SJSA1 (cell line): ENCODE data around the gene MCCC2. TPM values are rescaled to one million over a fixed set of nuclear protein-coding genes. Genes with fewer than 3 reads are reported as not detected.
"Not testable (repeated sequence)": the region's sequence is repeated elsewhere in the genome, so short reads cannot be mapped to it uniquely, and the experiment has no call there.

Experiments
- DNase-seq, 2 experiments: peaks; one replicate each; pipeline ENCODE4 v3.0.0-alpha.2; 2015 to 2020; ENCODE audit warnings: low spot score in 2 of 2, low read depth in 1 of 2
- H3K27ac ChIP-seq: fragments of 250-450 bp; sonication (Bioruptor Pico); 2 replicates; pipeline ENCODE4 v1.5.1; 2020; ENCODE audit warnings: mild to moderate bottlenecking, moderate library complexity
- H3K27me3 ChIP-seq: fragments of 250-450 bp; sonication (Bioruptor Pico); replicated peaks from 2 replicates; pipeline ENCODE4 v1.5.1; 2020; ENCODE audit warnings: mild to moderate bottlenecking, moderate library complexity
- H3K36me3 ChIP-seq: fragments of 250-450 bp; sonication (Bioruptor Pico); 2 replicates; pipeline ENCODE4 v1.5.1; 2020; ENCODE audit warnings: mild to moderate bottlenecking
- H3K4me1 ChIP-seq: fragments of 250-450 bp; sonication (Bioruptor Pico); replicated peaks from 2 replicates; pipeline ENCODE4 v1.6.1; 2021; ENCODE audit warnings: mild to moderate bottlenecking
- H3K4me3 ChIP-seq: fragments of 250-450 bp; sonication (Bioruptor Pico); 2 replicates; pipeline ENCODE4 v1.5.1; 2020; ENCODE audit warnings: mild to moderate bottlenecking
- H3K9me3 ChIP-seq: fragments of 250-450 bp; sonication (Bioruptor Pico); replicated peaks from 2 replicates; pipeline ENCODE4 v1.5.1; 2020; ENCODE audit warnings: mild to moderate bottlenecking
- total RNA-seq: library from RNA; depleted of rRNA; stranded (reverse); fragments of >200 nt; shearing (Covaris generic); gene quantifications from 2 replicates; pipeline ENCODE4 v1.2.3, GENCODE V29; 2014

Gene MCCC2
- total RNA-seq, 1 experiment from 2014 or later, result 41.4 TPM

GRCh38 chr5:71582945-71583584, 4.1 kb upstream of the MCCC2 start:
- Histone ChIP-seq H3K9me3 (no peaks in the 10 kb centered on the region), H3K4me1 (no peaks in the 10 kb centered on the region; the same call in 1 of the 2 replicates), H3K27ac (no peak overlapping the region), H3K36me3 (peaks cover 3% of the 10 kb centered on the region; the same call in 1 of the 2 replicates), H3K4me3 (no peak overlapping the region), H3K27me3 (no peaks in the 10 kb centered on the region)
- no peak for DNase-seq

GRCh38 chr5:71586052-71586940, 844 bp upstream of the MCCC2 start:
- DNase-seq, result peak; percentile 72 to 90
- Histone ChIP-seq H3K4me1 (no peaks in the 10 kb centered on the region; the same call in 1 of the 2 replicates), H3K9me3 (no peaks in the 10 kb centered on the region), H3K27me3 (no peaks in the 10 kb centered on the region), H3K36me3 (peaks cover 3% of the 10 kb centered on the region; the same call in 1 of the 2 replicates), H3K4me3 (peak overlapping the region; percentile 77), H3K27ac (peak overlapping the region; percentile 76)

- Histone ChIP-seq H3K4me3 (peak overlapping the region; percentile 77), H3K27me3 (no peaks in the 10 kb centered on the region), H3K9me3 (no peaks in the 10 kb centered on the region), H3K36me3 (peaks cover 3% of the 10 kb centered on the region; the same call in 1 of the 2 replicates), H3K27ac (peak overlapping the region; percentile 76), H3K4me1 (no peaks in the 10 kb centered on the region; the same call in 1 of the 2 replicates)
- DNase-seq, result no peak
Observed at GRCh38 chr5:71587766-71588532, 809 bp downstream of the MCCC2 start.

- Histone ChIP-seq H3K4me3 (no peak overlapping the region), H3K9me3 (no peaks in the 10 kb centered on the region), H3K36me3 (peaks cover 3% of the 10 kb centered on the region; the same call in 1 of the 2 replicates), H3K27me3 (no peaks in the 10 kb centered on the region), H3K4me1 (no peaks in the 10 kb centered on the region; the same call in 1 of the 2 replicates), H3K27ac (no peak overlapping the region)
- DNase-seq, result no peak
Observed at GRCh38 chr5:71588533-71588885, 1.4 kb downstream of the MCCC2 start.

- peaks cover 7% of the 10 kb centered on the region for H3K36me3 ChIP-seq
- H3K27me3 ChIP-seq, result no peaks in the 10 kb centered on the region
- DNase-seq, result no peak
- no peaks in the 10 kb centered on the region for H3K9me3 ChIP-seq
- H3K4me1 ChIP-seq, result no peaks in the 10 kb centered on the region; the same call in 1 of the 2 replicates
- H3K4me3 ChIP-seq, result no peak overlapping the region
- H3K27ac ChIP-seq, result no peak overlapping the region
Observed at GRCh38 chr5:71589903-71590302, 2.8 kb downstream of the MCCC2 start.

- DNase-seq, result no peak
- Histone ChIP-seq H3K4me3 (no peak overlapping the region), H3K27ac (no peak overlapping the region), H3K36me3 (peaks cover 11% of the 10 kb centered on the region), H3K27me3 (no peaks in the 10 kb centered on the region), H3K9me3 (no peaks in the 10 kb centered on the region), H3K4me1 (no peaks in the 10 kb centered on the region)
Observed at GRCh38 chr5:71591100-71591499, 4.0 kb downstream of the MCCC2 start.

GRCh38 chr5:71596169-71596568, 9.0 kb downstream of the MCCC2 start:
- Histone ChIP-seq H3K27ac (no peak overlapping the region), H3K9me3 (no peaks in the 10 kb centered on the region), H3K36me3 (peaks cover 45% of the 10 kb centered on the region), H3K4me3 (no peak overlapping the region), H3K27me3 (no peaks in the 10 kb centered on the region), H3K4me1 (peaks cover 17% of the 10 kb centered on the region)
- DNase-seq, result no peak

- no peak for DNase-seq
- H3K27ac ChIP-seq, result no peak overlapping the region
- H3K9me3 ChIP-seq, result no peaks in the 10 kb centered on the region
- H3K4me1 ChIP-seq, result peaks cover 26% of the 10 kb centered on the region
- no peak overlapping the region for H3K4me3 ChIP-seq
- H3K27me3 ChIP-seq, result no peaks in the 10 kb centered on the region
- peaks cover 45% of the 10 kb centered on the region for H3K36me3 ChIP-seq
Observed at GRCh38 chr5:71597001-71597400, 9.9 kb downstream of the MCCC2 start.

- peak overlapping the region; percentile 46 for H3K27ac ChIP-seq
- no peak for DNase-seq
- H3K9me3 ChIP-seq, result no peaks in the 10 kb centered on the region
- H3K4me3 ChIP-seq, result no peak overlapping the region
- H3K36me3 ChIP-seq, result peaks cover 51% of the 10 kb centered on the region
- peaks cover 27% of the 10 kb centered on the region for H3K4me1 ChIP-seq
- H3K27me3 ChIP-seq, result no peaks in the 10 kb centered on the region
Observed at GRCh38 chr5:71600783-71601182, 13.6 kb downstream of the MCCC2 start.

- Histone ChIP-seq H3K27me3 (no peaks in the 10 kb centered on the region), H3K4me3 (no peak overlapping the region), H3K9me3 (no peaks in the 10 kb centered on the region), H3K27ac (peak overlapping the region; percentile 46), H3K4me1 (peaks cover 27% of the 10 kb centered on the region), H3K36me3 (peaks cover 45% of the 10 kb centered on the region)
- peak; percentile 87 to 92 for DNase-seq
Observed at GRCh38 chr5:71601222-71602026, 14.3 kb downstream of the MCCC2 start.

- DNase-seq, H3K36me3 ChIP-seq, H3K27ac ChIP-seq, H3K4me1 ChIP-seq, H3K9me3 ChIP-seq, H3K27me3 ChIP-seq, H3K4me3 ChIP-seq: not testable (repeated sequence)
Observed at GRCh38 chr5:71609916-71610315, 22.8 kb downstream of the MCCC2 start.

- DNase-seq, result no peak
- peaks cover 9% of the 10 kb centered on the region; the same call in 1 of the 2 replicates for H3K36me3 ChIP-seq
- H3K27me3 ChIP-seq, result no peaks in the 10 kb centered on the region
- no peak overlapping the region for H3K4me3 ChIP-seq
- H3K4me1 ChIP-seq, result no peaks in the 10 kb centered on the region
- no peaks in the 10 kb centered on the region for H3K9me3 ChIP-seq
- H3K27ac ChIP-seq, result no peak overlapping the region
Observed at GRCh38 chr5:71615809-71616208, 28.7 kb downstream of the MCCC2 start.

- H3K27ac ChIP-seq, result no peak overlapping the region
- no peak overlapping the region for H3K4me3 ChIP-seq
- H3K9me3 ChIP-seq, result no peaks in the 10 kb centered on the region
- no peaks in the 10 kb centered on the region for H3K27me3 ChIP-seq
- H3K4me1 ChIP-seq, result no peaks in the 10 kb centered on the region
- peaks cover 11% of the 10 kb centered on the region; the same call in 1 of the 2 replicates for H3K36me3 ChIP-seq
- DNase-seq, result no peak
Observed at GRCh38 chr5:71620630-71621029, 33.5 kb downstream of the MCCC2 start.
